K562 (cell line): ENCODE measurements around the gene CERS1. TPM values are rescaled to one million over a fixed set of nuclear protein-coding genes. Genes with fewer than 3 reads are reported as not detected.
A peak's percentile ranks its signal among the peaks of the same experiment; 100 is the strongest.

Experiments used
- ATAC-seq: fragments of 200-7000 bp; cut with Tn5 transposase; 3 replicates; pipeline ENCODE4 v1.9.1; 2020; ENCODE audit warnings: moderate library complexity
- BruUV-seq: library from RNA; stranded (reverse); fragments of 400-500 nt; replicated peaks from 2 replicates; lab custom pipeline; 2021; lab: Mats Ljungman, UMichigan
- CTCF ChIA-PET: fragments of 300-600 bp; formaldehyde crosslinking; extraction: SDS; loops from one replicate; lab custom pipeline; 2021; ENCODE audit warnings: low intra/inter-chr PET ratio; lab: Yijun Ruan, JAX
- POLR2A ChIA-PET: fragments of 300-600, 350-650 bp; sonication (Branson Sonifier 250); formaldehyde crosslinking; extraction: SDS; loops from one replicate; lab custom pipeline; 2021; ENCODE audit warnings: antibody characterized with exemption, inconsistent platforms; lab: Yijun Ruan, JAX
- DNase-seq, 4 experiments: peaks; one replicate each; pipeline versions ENCODE4 v3.0.0 to v3.0.0-alpha.2; 2011 to 2018; ENCODE audit warnings: low spot score in 3 of 4, mixed read lengths in 3 of 4; ENCODE audit errors: extremely low read depth in 1 of 4
- FAIRE-seq: peaks from 2 replicates; lab custom pipeline; 2011; peaks lifted over from hg19 to GRCh38; lab: Jason Lieb, UNC
- H2AFZ ChIP-seq: 2 replicates; pipeline ENCODE4 v1.6.0; 2011; ENCODE audit warnings: low read depth, low read length, control low read depth, inconsistent platforms
- H3K27ac ChIP-seq: fragments of 200-600 bp; 3 replicates; pipeline ENCODE4 v1.8.0; 2011; ENCODE audit warnings: low read depth, mild to moderate bottlenecking, control low read depth, inconsistent platforms, low read length, moderate library complexity, mixed read lengths; ENCODE audit errors: extremely low read depth
- H3K27me3 ChIP-seq, 2 experiments: fragments of 300-600 bp in 1 of 2; 2 replicates in 1 of 2; 3 replicates in 1 of 2; pipeline versions ENCODE4 v1.6.0 to v1.8.0; 2011; ENCODE audit warnings: inconsistent platforms in 2 of 2, low read length in 2 of 2, mild to moderate bottlenecking in 1 of 2, mixed read lengths in 1 of 2, moderate library complexity in 1 of 2; ENCODE audit not compliant: control insufficient read depth in 2 of 2, insufficient read depth in 2 of 2
- H3K36me3 ChIP-seq: fragments of 300-600 bp; 3 replicates; pipeline ENCODE4 v1.8.0; 2011; ENCODE audit warnings: mild to moderate bottlenecking, low read length, inconsistent platforms; ENCODE audit not compliant: control insufficient read depth, insufficient read depth
- H3K4me1 ChIP-seq, 2 experiments: fragments of 200-600 bp in 1 of 2; replicated peaks in 1 of 2; 2 replicates in 1 of 2; 3 replicates in 1 of 2; pipeline versions ENCODE4 v1.5.1 to v1.8.0; 2011; ENCODE audit warnings: inconsistent platforms in 2 of 2, low read length in 2 of 2, mild to moderate bottlenecking in 1 of 2, mixed read lengths in 1 of 2, moderate library complexity in 1 of 2; ENCODE audit not compliant: control insufficient read depth in 2 of 2, insufficient read depth in 2 of 2
- H3K4me2 ChIP-seq: 2 replicates; pipeline ENCODE4 v1.6.1; 2011; ENCODE audit warnings: low read length, control low read depth, inconsistent platforms, mixed read lengths; ENCODE audit not compliant: insufficient read depth
- H3K4me3 ChIP-seq: fragments of 200-600 bp; sonication (generic), shearing (Covaris generic); 2 replicates; pipeline ENCODE4 v1.5.1; 2016; ENCODE audit warnings: control low read depth, inconsistent platforms
- H3K79me2 ChIP-seq: fragments of 200-600 bp; 3 replicates; pipeline ENCODE4 v1.8.0; 2011; ENCODE audit warnings: low read length, inconsistent platforms; ENCODE audit not compliant: control insufficient read depth, insufficient read depth
- H3K9ac ChIP-seq, 2 experiments: 2 replicates each; pipeline versions ENCODE4 v1.6.0 to v1.6.1; 2011; ENCODE audit warnings: low read depth in 2 of 2, low read length in 2 of 2, control low read depth in 1 of 2, inconsistent platforms in 1 of 2, mild to moderate bottlenecking in 1 of 2, mixed read lengths in 1 of 2; ENCODE audit not compliant: insufficient read depth in 1 of 2
- H3K9me1 ChIP-seq: one replicate; pipeline ENCODE4 v1.6.0; 2011; ENCODE audit warnings: inconsistent platforms, mild to moderate bottlenecking, low read length, moderate library complexity; ENCODE audit not compliant: control insufficient read depth, insufficient read depth
- H3K9me3 ChIP-seq: replicated peaks from 2 replicates; pipeline ENCODE4 v1.5.1; 2011; ENCODE audit warnings: low read depth, low read length, inconsistent platforms; ENCODE audit not compliant: control insufficient read depth, insufficient read depth
- H4K20me1 ChIP-seq: replicated peaks from 2 replicates; pipeline ENCODE4 v1.6.1; 2011; ENCODE audit warnings: low read length, inconsistent platforms, mixed read lengths; ENCODE audit not compliant: control insufficient read depth, insufficient read depth
- CTCF ChIP-seq, 3 experiments: IDR thresholded peaks in 2 of 3; conservative IDR thresholded peaks in 1 of 3; 2 replicates each; pipeline ENCODE4 v1.5.1; 2011 to 2012; ENCODE audit warnings: low read length in 3 of 3, mild to moderate bottlenecking in 3 of 3, control low read depth in 2 of 3, improper control_type of control experiment in 1 of 3, inconsistent platforms in 1 of 3, low read depth in 1 of 3, mixed read lengths in 1 of 3, moderate library complexity in 1 of 3; ENCODE audit not compliant: insufficient read depth in 2 of 3
- PHF21A ChIP-seq: fragments of 450-650 bp; IDR thresholded peaks from 2 replicates; pipeline ENCODE4 v1.6.1; 2017; ENCODE audit warnings: low read depth, borderline replicate concordance
- ZFPM2 ChIP-seq: fragments of 250-450 bp; sonication (Bioruptor Pico); IDR thresholded peaks from 2 replicates; pipeline ENCODE4 v1.5.1; 2022; ENCODE audit warnings: mild to moderate bottlenecking
- ZNF280A ChIP-seq: fragments of 450-650 bp; IDR thresholded peaks from 2 replicates; pipeline ENCODE4 v1.6.1; 2018; ENCODE audit warnings: mild to moderate bottlenecking, low read depth; ENCODE audit not compliant: partially characterized antibody
- ZNF764 ChIP-seq: fragments of 250-450 bp; sonication (Bioruptor Pico); IDR thresholded peaks from 2 replicates; pipeline ENCODE4 v1.4.0; 2020; ENCODE audit warnings: low read depth, mild to moderate bottlenecking, moderate library complexity
- WGBS: fragments of 100-300 bp; shearing (Covaris generic); methylation state at CpG from one replicate; pipeline ENCODE4 v1.1.6; 2016; ENCODE audit warnings: low coverage, mixed read lengths; ENCODE audit not compliant: insufficient coverage; ENCODE audit errors: missing lambda C conversion rate; 5-methylcytosine and 5-hydroxymethylcytosine counted together
- in situ Hi-C: fragments of 300-500 bp; cut with MboI; formaldehyde crosslinking; loops from 4 replicates; pipeline ENCODE4 v1.15.0; 2018; ENCODE audit warnings: inconsistent platforms, mixed read lengths
- intact Hi-C: fragments of 100-400 bp; cut with micrococcal nuclease; formaldehyde crosslinking; loops from 2 replicates; pipeline ENCODE4 v1.14.2; 2022
- polyA plus RNA-seq, 8 experiments: library from polyadenylated mRNA; depleted of rRNA in 4 of 8; stranded (reverse) in 5 of 8; unstranded in 3 of 8; fragments of >200 nt; fragmentation: Nextera tagmentation in 2 of 8; fragmentation: Illumina TruSeq in 1 of 8; extraction: Ambion mirVana in 2 of 8; extraction: Trizol in 1 of 8; gene quantifications; 2 replicates each; pipeline versions ENCODE4 v1.2.1 to v1.2.3, GENCODE V29; 2011 to 2014; ENCODE audit warnings: inconsistent platforms in 1 of 8, missing spikeins in 1 of 8
- total RNA-seq, 7 experiments: library from RNA; depleted of rRNA in 6 of 7; stranded (reverse); fragments of >200 nt in 6 of 7; fragmentation: Illumina TruSeq in 2 of 7; extraction: Trizol in 2 of 7; gene quantifications; 2 replicates each; pipeline versions ENCODE4 v1.2.1 to v1.2.3, GENCODE V29; 2011 to 2021; ENCODE audit warnings: low replicate concordance in 1 of 7

The CERS1 gene
- total and polyA plus RNA-seq, 9 of the 15 experiments (the other 6 are each of a cell fraction or from before 2014, with no cell fraction given): 0.33 to 1.5 (median 0.86) TPM; not detected in 2

- no peak overlapping the region for H3K4me3 ChIP-seq
- ChIA-PET POLR2A (interaction anchor here (0.6 to 1.5 kb wide), 8 partner anchors 10 to 397 kb away, joined by 3 to 5 read pairs (median 3); no protein-coding TSS in a partner anchor), CTCF (interaction anchor here (0.8 to 1.5 kb wide), 4 partner anchors 18 to 397 kb away, joined by 3 to 4 read pairs (median 3); partner anchors contain the start of gene REX1BD)
- in situ Hi-C loops: no loop called here
- peaks cover 70% of the 10 kb centered on the region for H3K79me2 ChIP-seq
- WGBS: 90% methylated on average over 22 of the region's 24 CpGs
- peaks cover 2 to 35% of the 10 kb centered on the region in 2 experiments; a peak in 3 of 5 replicates for H3K4me1 ChIP-seq
- H4K20me1 ChIP-seq: peaks cover 48% of the 10 kb centered on the region
- no peak overlapping the region for H3K27ac ChIP-seq
- peaks cover 86% of the 10 kb centered on the region for H3K36me3 ChIP-seq
- no peaks in the 10 kb centered on the region for H3K9me3 ChIP-seq
- peaks cover 12% of the 10 kb centered on the region for H3K9me1 ChIP-seq
- BruUV-seq: no TSS peak
- DNase-seq: no peak
- H3K9ac ChIP-seq: 0 out of 4 replicates have a peak overlapping the region, but pooled peaks of 1 of the 2 experiments have one; percentile 14
- no peak overlapping the region for H2AFZ ChIP-seq
- intact Hi-C loops: loop anchor here (1.0 to 10.0 kb wide), 2 partner anchors 75 to 253 kb away; no protein-coding TSS in a partner anchor
- no peak for TF ChIP-seq ZNF764
- 0 out of 6 replicates have a peak, but pooled peaks of 1 of the 3 experiments have one; percentile 4 for TF ChIP-seq CTCF (IDR thresholded peaks at IDR 0.05 in 2 of 3, conservative IDR thresholded peaks at IDR 0.05 in 1 of 3; ENCODE audit: insufficient read depth in 2 of 3, low read depth in 1 of 3, low read length in 3 of 3)
- TF ChIP-seq ZFPM2 (CRISPR knock-in tag): no peak
- no peak for TF ChIP-seq ZNF280A
- TF ChIP-seq PHF21A: no peak
- TF ChIP-seq, all 486 proteins: peak for 1
- no peak for ATAC-seq
- Histone ChIP-seq H3K27me3 (no peaks in the 10 kb centered on the region; a peak in 1 of 5 replicates), H3K4me2 (no peak overlapping the region)
- FAIRE-seq: no peak
These were observed 48.2 kb downstream of the CERS1 start for GRCh38 chr19:18847549-18848463.
